Measurements from ENCODE around the gene WDR4.

DNA sequence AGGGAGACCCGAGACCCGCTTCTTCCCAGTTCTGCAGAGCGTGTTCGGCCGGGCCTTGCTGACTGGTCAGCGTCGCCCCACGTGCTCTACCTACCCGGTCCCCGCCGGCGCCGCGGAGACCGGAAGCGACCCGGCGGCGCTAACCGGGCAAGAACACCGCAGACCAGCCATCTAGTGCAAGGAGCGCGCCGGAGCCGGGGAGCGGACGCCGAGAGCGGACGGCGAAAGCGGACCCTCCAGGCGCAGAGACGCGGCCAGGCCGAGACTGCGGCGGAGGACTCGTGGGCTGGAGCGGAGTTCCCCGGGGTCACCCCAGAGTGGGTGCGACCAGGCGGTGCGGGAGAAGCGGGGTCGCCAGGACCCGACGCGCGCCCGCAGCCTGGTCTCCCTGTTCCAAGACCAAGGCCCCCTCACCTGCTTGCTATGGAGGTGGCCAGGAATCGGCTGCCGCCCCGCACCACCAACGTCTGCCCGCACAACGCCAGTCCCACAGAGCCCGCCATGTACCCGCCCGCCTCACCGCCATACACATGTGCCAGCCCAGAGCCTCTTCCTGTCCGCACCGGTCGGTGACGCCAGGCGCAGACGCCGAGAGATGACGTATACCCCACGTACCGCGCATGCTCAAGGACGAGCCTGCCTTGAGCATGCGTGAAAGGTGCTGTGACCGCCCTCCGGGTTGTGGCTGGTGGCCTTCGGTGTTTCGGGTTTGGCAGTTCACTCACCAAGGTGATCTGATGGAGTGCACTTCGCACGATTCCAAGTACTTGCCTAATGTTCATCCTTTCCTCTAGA, at the start of gene WDR4:
- TF ChIP-seq CTCF (conservative IDR thresholded peaks at IDR 0.05; ENCODE audit: low read depth, low read length) (no peak), EZH2 (IDR thresholded peaks at IDR 0.05; ENCODE audit: borderline replicate concordance, low read depth, low read length, poor library complexity, severe bottlenecking) (no peak)
